Anterior cingulate cortex (tissue), 58 donors: ENCODE measurements around the gene FOXK1.
A peak's percentile ranks its signal among the peaks of the same experiment; 100 is the strongest.

Experiments
- DNase-seq, 58 donors: peaks; one replicate each; lab custom pipeline; 2025; lab: John Stamatoyannopoulos, UW

Gene FOXK1

GRCh38 chr7:4775848-4776623, 93.9 kb downstream of the FOXK1 start:
- DNase-seq, result peak in 1 of 58 donors; percentile 61

- no peak for DNase-seq
These were observed 97.0 kb downstream of the FOXK1 start for GRCh38 chr7:4779118-4779517.

GRCh38 chr7:4781366-4782069, 99.4 kb downstream of the FOXK1 start:
- DNase-seq, result no peak

GRCh38 chr7:4782333-4783291, 100.5 kb downstream of the FOXK1 start:
- DNase-seq, result peak in 1 of 58 donors; percentile 45

GRCh38 chr7:4783292-4783652, 101.2 kb downstream of the FOXK1 start:
- no peak for DNase-seq

GRCh38 chr7:4783762-4784351, 101.8 kb downstream of the FOXK1 start:
- DNase-seq, result peak in 2 of 58 donors; percentile 18 to 29

- no peak for DNase-seq
These were observed 102.7 kb downstream of the FOXK1 start for GRCh38 chr7:4784799-4785198.

- DNase-seq, result no peak
These were observed 103.3 kb downstream of the FOXK1 start for GRCh38 chr7:4785371-4785770.

- no peak for DNase-seq
These were observed 103.9 kb downstream of the FOXK1 start for GRCh38 chr7:4786015-4786414.

GRCh38 chr7:4787541-4787940, 105.4 kb downstream of the FOXK1 start:
- no peak for DNase-seq

GRCh38 chr7:4787947-4788626, 106.0 kb downstream of the FOXK1 start:
- DNase-seq, result no peak

GRCh38 chr7:4788627-4789189, 106.6 kb downstream of the FOXK1 start:
- DNase-seq, result no peak

- no peak for DNase-seq
These were observed 107.3 kb downstream of the FOXK1 start for GRCh38 chr7:4789194-4790077.

- DNase-seq, result peak in 1 of 58 donors; percentile 18
These were observed 108.0 kb downstream of the FOXK1 start for GRCh38 chr7:4790078-4790465.

GRCh38 chr7:4790516-4790991, 108.5 kb downstream of the FOXK1 start:
- no peak for DNase-seq

- no peak for DNase-seq
These were observed 109.1 kb downstream of the FOXK1 start for GRCh38 chr7:4791101-4791737.

- peak in 55 of 58 donors; percentile 15 to 86 (median 66) for DNase-seq
These were observed 109.8 kb downstream of the FOXK1 start for GRCh38 chr7:4791738-4792536.
